Nephron progenitor cell (in vitro differentiated cells): Measurements from ENCODE around the gene CEACAM6.

Experiments used
- DNase-seq: peaks from one replicate; pipeline ENCODE4 v3.0.0; 2021
- H3K27ac Mint-ChIP-seq: 2 replicates; pipeline ENCODE4 v1.8.0; 2021; ENCODE audit warnings: mild to moderate bottlenecking, moderate library complexity, mixed read lengths
- H3K27me3 Mint-ChIP-seq: 2 replicates; pipeline ENCODE4 v1.8.0; 2021; ENCODE audit warnings: mild to moderate bottlenecking, low read depth, mixed read lengths; ENCODE audit not compliant: poor library complexity
- H3K36me3 Mint-ChIP-seq: 2 replicates; pipeline ENCODE4 v1.8.0; 2021; ENCODE audit warnings: low read depth, mixed read lengths
- H3K4me1 Mint-ChIP-seq: 2 replicates; pipeline ENCODE4 v1.8.0; 2021; ENCODE audit warnings: mixed read lengths
- H3K4me3 Mint-ChIP-seq: 2 replicates; pipeline ENCODE4 v1.8.0; 2021; ENCODE audit warnings: mild to moderate bottlenecking, moderate library complexity, mixed read lengths
- H3K9me3 Mint-ChIP-seq: 2 replicates; pipeline ENCODE4 v1.8.0; 2021; ENCODE audit warnings: mild to moderate bottlenecking, moderate library complexity, mixed read lengths
- TF ChIP-seq, protein P1 (sequence below): fragments of 200-600 bp; sonication (generic); IDR thresholded peaks from 2 replicates; pipeline ENCODE4 v1.5.0; 2021; ENCODE audit warnings: antibody characterized with exemption

Gene CEACAM6

DNA sequence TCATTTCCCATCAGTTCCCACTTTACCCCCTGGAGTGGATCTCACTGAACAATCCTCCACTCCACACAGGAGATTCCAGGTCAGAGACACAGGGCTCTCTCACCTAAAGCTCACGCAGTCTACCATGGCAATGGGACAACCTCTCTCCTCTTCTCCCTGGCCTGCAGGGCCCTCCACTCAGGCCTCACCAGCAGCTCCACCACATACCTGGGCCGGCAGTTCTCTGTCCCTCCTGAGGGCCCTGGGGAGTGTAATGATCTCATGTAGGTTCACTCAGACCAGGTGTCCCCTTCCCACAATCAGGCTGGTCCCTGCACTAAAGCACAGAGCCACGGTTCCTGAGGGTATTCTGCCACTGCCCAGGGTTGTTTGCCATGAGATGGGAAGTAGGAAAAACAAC lies 56.7 kb downstream of the CEACAM6 start:
- DNase-seq, result no peak
- TF ChIP-seq, protein P1, sequence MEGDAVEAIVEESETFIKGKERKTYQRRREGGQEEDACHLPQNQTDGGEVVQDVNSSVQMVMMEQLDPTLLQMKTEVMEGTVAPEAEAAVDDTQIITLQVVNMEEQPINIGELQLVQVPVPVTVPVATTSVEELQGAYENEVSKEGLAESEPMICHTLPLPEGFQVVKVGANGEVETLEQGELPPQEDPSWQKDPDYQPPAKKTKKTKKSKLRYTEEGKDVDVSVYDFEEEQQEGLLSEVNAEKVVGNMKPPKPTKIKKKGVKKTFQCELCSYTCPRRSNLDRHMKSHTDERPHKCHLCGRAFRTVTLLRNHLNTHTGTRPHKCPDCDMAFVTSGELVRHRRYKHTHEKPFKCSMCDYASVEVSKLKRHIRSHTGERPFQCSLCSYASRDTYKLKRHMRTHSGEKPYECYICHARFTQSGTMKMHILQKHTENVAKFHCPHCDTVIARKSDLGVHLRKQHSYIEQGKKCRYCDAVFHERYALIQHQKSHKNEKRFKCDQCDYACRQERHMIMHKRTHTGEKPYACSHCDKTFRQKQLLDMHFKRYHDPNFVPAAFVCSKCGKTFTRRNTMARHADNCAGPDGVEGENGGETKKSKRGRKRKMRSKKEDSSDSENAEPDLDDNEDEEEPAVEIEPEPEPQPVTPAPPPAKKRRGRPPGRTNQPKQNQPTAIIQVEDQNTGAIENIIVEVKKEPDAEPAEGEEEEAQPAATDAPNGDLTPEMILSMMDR, result no peak
- H3K27ac Mint-ChIP-seq, result no peak overlapping the region
- H3K4me1 Mint-ChIP-seq, result no peaks in the 10 kb centered on the region
- H3K27me3 Mint-ChIP-seq, result peaks cover 3% of the 10 kb centered on the region
- H3K4me3 Mint-ChIP-seq, result no peak overlapping the region
- peaks cover 65% of the 10 kb centered on the region for H3K9me3 Mint-ChIP-seq
- H3K36me3 Mint-ChIP-seq, result no peaks in the 10 kb centered on the region

DNA sequence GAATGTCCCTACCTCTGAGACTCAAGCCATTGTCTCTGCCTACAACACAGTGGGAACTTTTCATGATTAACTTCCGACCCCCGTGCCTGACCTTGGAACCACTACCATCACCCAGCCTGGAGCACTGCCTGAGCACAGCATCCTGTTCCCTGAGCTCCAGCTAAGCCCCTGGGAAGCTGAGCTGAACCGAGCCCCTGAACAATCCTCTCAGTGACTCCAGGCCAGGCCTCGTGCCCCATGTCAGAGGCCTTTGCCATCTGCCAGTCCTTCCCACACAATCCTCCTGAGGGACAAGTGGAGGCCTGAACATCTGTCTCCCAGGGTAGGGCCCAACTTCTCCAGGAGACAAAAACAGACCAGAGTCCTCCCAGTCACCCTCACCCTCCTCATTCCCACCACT lies 58.6 kb downstream of the CEACAM6 start:
- TF ChIP-seq, protein P1, result no peak
- Mint-ChIP-seq H3K36me3 (no peaks in the 10 kb centered on the region), H3K4me1 (no peaks in the 10 kb centered on the region), H3K27ac (no peak overlapping the region), H3K4me3 (no peak overlapping the region), H3K9me3 (peaks cover 61% of the 10 kb centered on the region), H3K27me3 (peaks cover 5% of the 10 kb centered on the region)
- DNase-seq, result no peak

DNA sequence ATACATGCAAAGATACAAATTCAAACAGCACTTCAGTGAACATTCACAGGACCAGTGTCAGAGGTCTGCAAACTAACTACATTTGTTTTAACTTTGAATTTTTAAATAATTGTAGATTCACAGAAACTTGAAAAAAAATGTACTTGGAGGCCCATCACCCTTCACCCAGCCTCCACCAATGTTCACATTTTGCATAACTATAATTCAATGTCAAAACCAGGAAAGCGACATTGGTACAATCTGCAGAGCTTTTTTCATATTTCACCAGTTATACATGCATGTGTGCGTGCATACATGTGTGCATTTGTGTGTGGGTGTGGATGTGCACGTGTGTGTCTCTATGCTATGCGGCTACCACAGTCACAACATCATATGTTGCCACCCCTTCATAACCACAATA lies 60.0 kb downstream of the CEACAM6 start:
- H3K9me3 Mint-ChIP-seq, result peaks cover 51% of the 10 kb centered on the region
- DNase-seq, result no peak
- TF ChIP-seq, protein P1, result no peak
- H3K27ac Mint-ChIP-seq, result no peak overlapping the region
- peaks cover 7% of the 10 kb centered on the region for H3K27me3 Mint-ChIP-seq
- no peaks in the 10 kb centered on the region for H3K4me1 Mint-ChIP-seq
- no peak overlapping the region for H3K4me3 Mint-ChIP-seq
- H3K36me3 Mint-ChIP-seq, result no peaks in the 10 kb centered on the region

GRCh38 chr19:41816761-41817160 lies 61.4 kb downstream of the CEACAM6 start:
- no peak for DNase-seq
- no peaks in the 10 kb centered on the region for H3K36me3 Mint-ChIP-seq
- peaks cover 9% of the 10 kb centered on the region for H3K27me3 Mint-ChIP-seq
- H3K4me1 Mint-ChIP-seq, result no peaks in the 10 kb centered on the region
- TF ChIP-seq, protein P1, result no peak
- H3K27ac Mint-ChIP-seq, result no peak overlapping the region
- no peak overlapping the region for H3K4me3 Mint-ChIP-seq
- peaks cover 50% of the 10 kb centered on the region for H3K9me3 Mint-ChIP-seq

GRCh38 chr19:41821003-41821735 lies 65.8 kb downstream of the CEACAM6 start:
- Mint-ChIP-seq H3K27ac (no peak overlapping the region), H3K36me3 (no peaks in the 10 kb centered on the region), H3K9me3 (peaks cover 40% of the 10 kb centered on the region), H3K27me3 (peaks cover 18% of the 10 kb centered on the region), H3K4me3 (no peak overlapping the region), H3K4me1 (no peaks in the 10 kb centered on the region)
- TF ChIP-seq, protein P1, result peak; percentile 22
- peak; percentile 22 for DNase-seq
